ENCODE data around the gene PSAP. TPM values are rescaled to one million over a fixed set of nuclear protein-coding genes. Genes with fewer than 3 reads are reported as not detected.
A peak's percentile ranks its signal among the peaks of the same experiment; 100 is the strongest.

The PSAP gene
- total RNA-seq, 1 donor from 2014 or later, result 358 TPM

- DNase-seq (ENCODE audit: low spot score), result peak; percentile 23
- Histone ChIP-seq H3K27ac (no peak overlapping the region), H3K36me3 (no peaks in the 10 kb centered on the region)
These were observed 34.0 kb downstream of the PSAP start for GRCh38 chr10:71816936-71817618.

GRCh38 chr10:71816421-71816851, 34.6 kb downstream of the PSAP start:
- no peak overlapping the region for H3K27ac Mint-ChIP-seq
- H3K4me1 Mint-ChIP-seq, result peaks cover 3% of the 10 kb centered on the region
- no peak overlapping the region for H2AFZ ChIP-seq (replicated peaks)
- H3K4me3 Mint-ChIP-seq, result no peak overlapping the region
- no peak for DNase-seq (ENCODE audit: low spot score)
- no peak for TF ChIP-seq CTCF (IDR thresholded peaks at IDR 0.05)
- no peak for TF ChIP-seq EZH2 (IDR thresholded peaks at IDR 0.05)
- no peak for TF ChIP-seq EZH2phosphoT487 (IDR thresholded peaks at IDR 0.05)
- no peak overlapping the region for H3K4me3 ChIP-seq
- H3K4me2 ChIP-seq, result no peak overlapping the region
- no peaks in the 10 kb centered on the region for H3K79me2 ChIP-seq (ENCODE audit: low read depth)
- no peak overlapping the region for H3K9ac ChIP-seq
- no peaks in the 10 kb centered on the region for H3F3A ChIP-seq (ENCODE audit: low read depth)
- H3K36me3 Mint-ChIP-seq, result peaks cover 40% of the 10 kb centered on the region
- H3K27me3 Mint-ChIP-seq (ENCODE audit: insufficient read depth, low read depth), result peaks cover 7% of the 10 kb centered on the region
- H3K9me3 ChIP-seq (ENCODE audit: low read depth), result no peaks in the 10 kb centered on the region
- H4K20me1 ChIP-seq (ENCODE audit: low read depth), result peaks cover 6% of the 10 kb centered on the region
- no peaks in the 10 kb centered on the region for H3K4me1 ChIP-seq
- no peaks in the 10 kb centered on the region for H3K9me3 Mint-ChIP-seq
- no peaks in the 10 kb centered on the region for H3K27me3 ChIP-seq
- H3K36me3 ChIP-seq, result no peaks in the 10 kb centered on the region
- H3K27ac ChIP-seq, result no peak overlapping the region

More at GRCh38 chr10:71816936-71817618, 34.0 kb downstream of the PSAP start:
- Mint-ChIP-seq H3K27ac (no peak overlapping the region), H3K9me3 (no peaks in the 10 kb centered on the region), H3K27me3 (ENCODE audit: insufficient read depth, low read depth) (peaks cover 7% of the 10 kb centered on the region), H3K4me3 (no peak overlapping the region), H3K4me1 (peaks cover 3% of the 10 kb centered on the region), H3K36me3 (peaks cover 43% of the 10 kb centered on the region)
- Histone ChIP-seq H4K20me1 (ENCODE audit: low read depth) (peaks cover 9% of the 10 kb centered on the region), H2AFZ (replicated peaks) (no peak overlapping the region), H3K9ac (no peak overlapping the region), H3F3A (ENCODE audit: low read depth) (no peaks in the 10 kb centered on the region), H3K4me3 (no peak overlapping the region), H3K79me2 (ENCODE audit: low read depth) (no peaks in the 10 kb centered on the region), H3K4me1 (no peaks in the 10 kb centered on the region), H3K9me3 (ENCODE audit: low read depth) (no peaks in the 10 kb centered on the region), H3K27me3 (no peaks in the 10 kb centered on the region), H3K4me2 (no peak overlapping the region)
- TF ChIP-seq EZH2 (IDR thresholded peaks at IDR 0.05) (no peak), CTCF (IDR thresholded peaks at IDR 0.05) (no peak), EZH2phosphoT487 (IDR thresholded peaks at IDR 0.05) (no peak)

- no peaks in the 10 kb centered on the region for H3F3A ChIP-seq (ENCODE audit: low read depth)
- H3K4me3 Mint-ChIP-seq, result no peak overlapping the region
- no peak overlapping the region for H3K4me2 ChIP-seq
- H3K36me3 Mint-ChIP-seq, result peaks cover 35% of the 10 kb centered on the region
- peaks cover 7% of the 10 kb centered on the region for H3K27me3 Mint-ChIP-seq (ENCODE audit: insufficient read depth, low read depth)
- H3K4me1 Mint-ChIP-seq, result peaks cover 3% of the 10 kb centered on the region
- no peaks in the 10 kb centered on the region for H3K79me2 ChIP-seq (ENCODE audit: low read depth)
- peak overlapping the region; percentile 63 for H3K27ac Mint-ChIP-seq
- H3K27me3 ChIP-seq, result no peaks in the 10 kb centered on the region
- no peak overlapping the region for H3K27ac ChIP-seq
- peaks cover 7% of the 10 kb centered on the region for H4K20me1 ChIP-seq (ENCODE audit: low read depth)
- DNase-seq (ENCODE audit: low spot score), result no peak
- TF ChIP-seq CTCF (IDR thresholded peaks at IDR 0.05) (no peak), EZH2phosphoT487 (IDR thresholded peaks at IDR 0.05) (no peak)
- no peaks in the 10 kb centered on the region for H3K4me1 ChIP-seq
- no peak overlapping the region for H3K9ac ChIP-seq
- no peaks in the 10 kb centered on the region for H3K9me3 ChIP-seq (ENCODE audit: low read depth)
- no peak overlapping the region for H3K4me3 ChIP-seq
- no peaks in the 10 kb centered on the region for H3K36me3 ChIP-seq
- no peaks in the 10 kb centered on the region for H3K9me3 Mint-ChIP-seq
- no peak overlapping the region for H2AFZ ChIP-seq (replicated peaks)
These were observed 35.4 kb downstream of the PSAP start for GRCh38 chr10:71815515-71816130.
